H1 (cell line): ENCODE measurements around the gene NUMB. TPM values are rescaled to one million over a fixed set of nuclear protein-coding genes. Genes with fewer than 3 reads are reported as not detected.

Experiments used
- CTCF ChIA-PET: fragments of 300-600 bp; sonication (Branson Sonifier 250); formaldehyde crosslinking; loops from one replicate; lab custom pipeline; 2021; ENCODE audit not compliant: partially characterized antibody; lab: Charles Lee
- POLR2A ChIA-PET: fragments of 300-600 bp; sonication (Branson Sonifier 250); formaldehyde crosslinking; loops from one replicate; lab custom pipeline; 2021; ENCODE audit warnings: inconsistent platforms; ENCODE audit not compliant: partially characterized antibody; lab: Charles Lee
- DNase-seq, 2 experiments: peaks; one replicate each; pipeline versions ENCODE4 v3.0.0 to v3.0.0-alpha.2; 2010 to 2022; ENCODE audit warnings: low spot score in 2 of 2, low read depth in 1 of 2, mixed read lengths in 1 of 2
- FAIRE-seq: peaks from 2 replicates; lab custom pipeline; 2011; peaks lifted over from hg19 to GRCh38; lab: Jason Lieb, UNC
- H2AFZ ChIP-seq: 2 replicates; pipeline ENCODE4 v1.8.1; 2012; ENCODE audit warnings: low read length, inconsistent platforms
- H2AK5ac ChIP-seq: 2 replicates; pipeline ENCODE4 v1.6.1; 2013; ENCODE audit warnings: low read depth, low read length
- H2BK120ac ChIP-seq: replicated peaks from 2 replicates; pipeline ENCODE3; 2013; ENCODE audit warnings: low read depth, low read length, inconsistent platforms
- H2BK12ac ChIP-seq: 2 replicates; pipeline ENCODE4 v1.6.1; 2013; ENCODE audit warnings: low read depth, low read length
- H2BK15ac ChIP-seq: 2 replicates; pipeline ENCODE4 v1.6.1; 2013; ENCODE audit warnings: low read length
- H2BK20ac ChIP-seq: 2 replicates; pipeline ENCODE4 v1.6.1; 2013; ENCODE audit warnings: low read length
- H2BK5ac ChIP-seq: 2 replicates; pipeline ENCODE4 v1.6.1; 2013; ENCODE audit warnings: low read depth, low read length
- H3K14ac ChIP-seq: 2 replicates; pipeline ENCODE4 v1.6.1; 2013; ENCODE audit warnings: inconsistent platforms; ENCODE audit not compliant: insufficient read length
- H3K18ac ChIP-seq: 2 replicates; pipeline ENCODE4 v1.6.1; 2013; ENCODE audit warnings: low read length; ENCODE audit errors: extremely low read depth
- H3K23ac ChIP-seq: 2 replicates; pipeline ENCODE4 v1.6.1; 2013; ENCODE audit warnings: inconsistent platforms; ENCODE audit not compliant: insufficient read length
- H3K23me2 ChIP-seq: 2 replicates; pipeline ENCODE4 v1.6.1; 2013; ENCODE audit warnings: low read depth, low read length
- H3K27ac ChIP-seq: 2 replicates; pipeline ENCODE4 v1.6.1; 2011; ENCODE audit warnings: low read depth, low read length, inconsistent platforms
- H3K27me3 ChIP-seq, 4 experiments: replicated peaks in 1 of 4; 1 replicate in 1 of 4; 2 replicates in 3 of 4; pipeline versions ENCODE4 v1.6.1 to v1.8.1; 2011 to 2013; ENCODE audit warnings: low read length in 3 of 4, mild to moderate bottlenecking in 3 of 4, inconsistent platforms in 2 of 4, mixed read lengths in 2 of 4, moderate library complexity in 1 of 4; ENCODE audit not compliant: control insufficient read depth in 3 of 4, insufficient read depth in 3 of 4; ENCODE audit errors: extremely low read depth in 1 of 4
- H3K36me3 ChIP-seq, 4 experiments: 2 replicates each; pipeline versions ENCODE4 v1.6.1 to v1.8.1; 2011 to 2013; ENCODE audit warnings: mild to moderate bottlenecking in 4 of 4, low read length in 3 of 4, moderate library complexity in 2 of 4, control low read depth in 1 of 4, inconsistent platforms in 1 of 4; ENCODE audit not compliant: insufficient read depth in 4 of 4, control insufficient read depth in 2 of 4
- H3K4ac ChIP-seq: replicated peaks from 2 replicates; pipeline ENCODE3; 2013; ENCODE audit warnings: low read length, low read depth, mixed read lengths, inconsistent platforms; ENCODE audit not compliant: insufficient read length
- H3K4me1 ChIP-seq, 4 experiments: replicated peaks in 1 of 4; 1 replicate in 1 of 4; 2 replicates in 3 of 4; pipeline versions ENCODE4 v1.6.1 to v1.8.1; 2011 to 2013; ENCODE audit warnings: low read length in 3 of 4, inconsistent platforms in 2 of 4, mixed read lengths in 1 of 4; ENCODE audit not compliant: insufficient read depth in 4 of 4, control insufficient read depth in 3 of 4
- H3K4me2 ChIP-seq, 2 experiments: 2 replicates each; pipeline versions ENCODE4 v1.6.1 to v1.8.1; 2011 to 2013; ENCODE audit warnings: low read depth in 2 of 2, low read length in 2 of 2, control low read depth in 1 of 2, inconsistent platforms in 1 of 2, mild to moderate bottlenecking in 1 of 2; ENCODE audit not compliant: insufficient read depth in 1 of 2
- H3K4me3 ChIP-seq, 4 experiments: fragments of 200-600, 300-600 bp in 1 of 4; sonication (generic), shearing (Covaris generic), sonication (Bioruptor Twin) in 1 of 4; 2 replicates each; pipeline versions ENCODE4 v1.5.1 to v1.8.1; 2011 to 2016; ENCODE audit warnings: low read length in 4 of 4, low read depth in 3 of 4, control low read depth in 2 of 4, inconsistent platforms in 2 of 4, mild to moderate bottlenecking in 2 of 4, mixed read lengths in 1 of 4, moderate library complexity in 1 of 4; ENCODE audit not compliant: insufficient read depth in 2 of 4; ENCODE audit errors: extremely low read depth in 1 of 4
- H3K56ac ChIP-seq: replicated peaks from 2 replicates; pipeline ENCODE3; 2013; ENCODE audit warnings: low read depth, mild to moderate bottlenecking, mixed read lengths, low read length, inconsistent platforms; ENCODE audit not compliant: insufficient read length
- H3K79me1 ChIP-seq: 2 replicates; pipeline ENCODE4 v1.6.1; 2013; ENCODE audit warnings: low read depth, low read length, control low read depth
- H3K79me2 ChIP-seq, 2 experiments: 2 replicates each; pipeline versions ENCODE4 v1.6.1 to v1.8.1; 2012 to 2013; ENCODE audit warnings: low read length in 2 of 2, mild to moderate bottlenecking in 2 of 2, inconsistent platforms in 1 of 2; ENCODE audit not compliant: insufficient read depth in 2 of 2, control insufficient read depth in 1 of 2
- H3K9ac ChIP-seq, 4 experiments: replicated peaks in 1 of 4; 1 replicate in 1 of 4; 2 replicates in 3 of 4; pipeline versions ENCODE4 v1.6.1 to v1.8.1; 2011 to 2013; ENCODE audit warnings: low read depth in 3 of 4, low read length in 3 of 4, control low read depth in 2 of 4, mild to moderate bottlenecking in 2 of 4, moderate library complexity in 2 of 4, inconsistent platforms in 1 of 4; ENCODE audit errors: extremely low read depth in 1 of 4
- H3K9me3 ChIP-seq, 2 experiments: 2 replicates each; pipeline versions ENCODE4 v1.6.1 to v1.8.1; 2012 to 2013; ENCODE audit warnings: mild to moderate bottlenecking in 2 of 2, moderate library complexity in 2 of 2, control low read depth in 1 of 2, inconsistent platforms in 1 of 2, low read depth in 1 of 2, low read length in 1 of 2, mixed read lengths in 1 of 2; ENCODE audit not compliant: insufficient read depth in 2 of 2
- H4K20me1 ChIP-seq, 2 experiments: replicated peaks in 1 of 2; 2 replicates each; pipeline versions ENCODE3 to v1.8.1; 2011 to 2013; ENCODE audit warnings: inconsistent platforms in 2 of 2, low read length in 2 of 2, mild to moderate bottlenecking in 1 of 2; ENCODE audit not compliant: insufficient read depth in 2 of 2, control insufficient read depth in 1 of 2
- H4K5ac ChIP-seq: 2 replicates; pipeline ENCODE4 v1.6.1; 2013; ENCODE audit warnings: low read length, low read depth, mixed read lengths, inconsistent platforms; ENCODE audit not compliant: insufficient read length
- H4K8ac ChIP-seq: 2 replicates; pipeline ENCODE4 v1.8.0; 2013; ENCODE audit warnings: mild to moderate bottlenecking, moderate library complexity, low read length, inconsistent platforms; ENCODE audit not compliant: insufficient read depth; ENCODE audit errors: extremely low read depth
- H4K91ac ChIP-seq: replicated peaks from 2 replicates; pipeline ENCODE3; 2013; ENCODE audit warnings: low read length, mixed read lengths, inconsistent platforms; ENCODE audit not compliant: insufficient read length
- CHD1 ChIP-seq: IDR thresholded peaks from 2 replicates; pipeline ENCODE4 v1.6.1; 2012; ENCODE audit warnings: low read depth, low read length, improper control_type of control experiment
- CREB1 ChIP-seq: IDR thresholded peaks from 2 replicates; pipeline ENCODE4 v1.6.1; 2012; ENCODE audit warnings: inconsistent platforms
- HDAC6 ChIP-seq: IDR thresholded peaks from one replicate; pipeline ENCODE4 v1.7.1; 2012; ENCODE audit warnings: low read depth, mild to moderate bottlenecking, inconsistent platforms, low read length, moderate library complexity
- MAFK ChIP-seq: IDR thresholded peaks from 2 replicates; pipeline ENCODE4 v1.6.1; 2012; ENCODE audit warnings: low read depth, mild to moderate bottlenecking, improper control_type of control experiment, low read length
- PHF8 ChIP-seq: fragments of 200-600 bp; sonication (generic); conservative IDR thresholded peaks from 2 replicates; pipeline ENCODE4 v1.7.1; 2012; ENCODE audit warnings: low read depth, mild to moderate bottlenecking, inconsistent platforms, low read length, moderate library complexity
- RAD21 ChIP-seq, 2 experiments: IDR thresholded peaks in 1 of 2; conservative IDR thresholded peaks in 1 of 2; 2 replicates each; pipeline ENCODE4 v1.6.1; 2011; ENCODE audit warnings: low read depth in 2 of 2, low read length in 2 of 2, improper control_type of control experiment in 1 of 2, inconsistent platforms in 1 of 2, mild to moderate bottlenecking in 1 of 2, moderate library complexity in 1 of 2
- RFX5 ChIP-seq: IDR thresholded peaks from 2 replicates; pipeline ENCODE4 v1.6.1; 2011; ENCODE audit warnings: low read depth, low read length, improper control_type of control experiment, borderline replicate concordance
- RNF2 ChIP-seq: fragments of 200-900, 300-1000 bp; sonication (generic); IDR thresholded peaks from 2 replicates; pipeline ENCODE4 v1.7.1; 2016; ENCODE audit warnings: borderline replicate concordance, low read depth, mild to moderate bottlenecking, antibody characterized with exemption, low read length; ENCODE audit not compliant: poor library complexity, severe bottlenecking; ENCODE audit errors: missing control alignments
- SIX5 ChIP-seq: IDR thresholded peaks from 2 replicates; pipeline ENCODE4 v1.6.1; 2011; ENCODE audit warnings: mild to moderate bottlenecking, low read depth, low read length
- WGBS, 2 experiments: shearing (Covaris generic) in 1 of 2; methylation state at CpG; one replicate each; pipeline versions ENCODE4 v1.1.6 to v1.1.7; 2013 to 2015; ENCODE audit warnings: low lambda C conversion rate in 2 of 2, mixed read lengths in 2 of 2, inconsistent platforms in 1 of 2, low coverage in 1 of 2, missing lambda C conversion rate in 1 of 2; ENCODE audit not compliant: insufficient replicate concordance in 2 of 2, insufficient coverage in 1 of 2, insufficient read length in 1 of 2; ENCODE audit errors: extremely low coverage in 1 of 2, missing lambda C conversion rate in 1 of 2; 5-methylcytosine and 5-hydroxymethylcytosine counted together
- polyA plus RNA-seq, 7 experiments: library from polyadenylated mRNA; depleted of rRNA in 3 of 7; stranded (reverse) in 5 of 7; unstranded in 2 of 7; fragments of >200 nt in 5 of 7; fragments of 200-250 nt in 2 of 7; gene quantifications; 1 replicate in 5 of 7; 2 replicates in 1 of 7; 4 replicates in 1 of 7; pipeline versions ENCODE4 v1.2.1 to v1.2.3, GENCODE V29; 2011 to 2013; ENCODE audit warnings: missing spikeins in 2 of 7, mixed read lengths in 2 of 7
- total RNA-seq: library from RNA; stranded (reverse); fragmentation: NEBNext Ultra II Directional; extraction: Animal tissue kit (Norgen Biotek cat#: 25700); gene quantifications from 2 replicates; pipeline ENCODE4 v1.2.1, GENCODE V29; 2021

Gene NUMB
- total and polyA plus RNA-seq, 2 of the 8 experiments (the other 6 are each of a cell fraction or from before 2014, with no cell fraction given): 54.3 to 78.1 TPM

DNA sequence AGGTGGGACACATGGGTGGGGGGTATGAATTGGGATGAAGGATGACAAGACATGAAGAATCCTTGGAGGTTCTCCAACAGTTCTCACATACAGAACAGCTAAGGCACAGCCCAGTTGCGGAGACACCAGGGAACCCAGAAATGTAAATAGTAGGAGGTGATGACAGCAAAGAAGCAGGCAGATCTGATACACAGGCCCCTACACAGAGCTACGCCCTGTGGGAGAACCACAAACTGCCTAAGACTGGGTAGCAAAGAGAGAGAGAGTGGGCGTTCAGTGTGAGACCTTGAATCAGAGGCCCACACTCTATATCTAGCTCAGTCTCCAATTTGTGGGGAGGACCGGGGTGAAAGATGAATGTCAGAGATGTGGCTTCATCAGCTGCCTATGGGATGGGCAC is 9.5 kb upstream of the NUMB start:
- Histone ChIP-seq H4K5ac (no peak overlapping the region), H4K8ac (no peak overlapping the region), H3K79me1 (no peaks in the 10 kb centered on the region), H3K9ac (no peak overlapping the region), H2AK5ac (no peak overlapping the region), H2BK12ac (no peak overlapping the region), H3K27ac (no peak overlapping the region), H3K4me2 (no peak overlapping the region), H3K14ac (no peak overlapping the region), H3K18ac (no peak overlapping the region), H3K23me2 (no peaks in the 10 kb centered on the region), H3K27me3 (no peaks in the 10 kb centered on the region), H3K23ac (no peak overlapping the region), H2BK20ac (no peak overlapping the region), H4K20me1 (no peaks in the 10 kb centered on the region), H3K79me2 (no peaks in the 10 kb centered on the region), H3K9me3 (no peaks in the 10 kb centered on the region), H2BK120ac (no peak overlapping the region), H3K4me3 (no peak overlapping the region), H4K91ac (no peak overlapping the region), H3K36me3 (no peaks in the 10 kb centered on the region), H3K4me1 (no peaks in the 10 kb centered on the region), H2BK5ac (no peak overlapping the region), H3K4ac (no peak overlapping the region), H2AFZ (no peak overlapping the region), H2BK15ac (no peak overlapping the region), H3K56ac (no peak overlapping the region)
- no peak for FAIRE-seq
- DNase-seq: no peak
- WGBS, 2 experiments: 88% methylated on average over 4 of the region's 4 CpGs; no CpG with 5 or more reads in 1 of the 2 experiments
- ChIA-PET POLR2A (interaction anchor here (0.6 to 0.8 kb wide), 2 partner anchors 231 to 364 kb away, joined by 3 read pairs; no protein-coding TSS in a partner anchor), CTCF (interaction anchor here (0.6 to 1.5 kb wide), 10 partner anchors 8 to 360 kb away, joined by 3 to 9 read pairs (median 3); partner anchors contain the start of gene NUMB)
- TF ChIP-seq CHD1 (no peak), CREB1 (no peak), MAFK (no peak), PHF8 (no peak), RFX5 (no peak), RAD21 (IDR thresholded peaks at IDR 0.05 in 1 of 2, conservative IDR thresholded peaks at IDR 0.05 in 1 of 2; ENCODE audit: low read depth in 2 of 2, low read length in 2 of 2) (no peak), HDAC6 (no peak), RNF2 (no peak), SIX5 (no peak)
